Measurements from ENCODE around the gene SENP2.
"Not testable (repeated sequence)": the region's sequence is repeated elsewhere in the genome, so short reads cannot be mapped to it uniquely, and the experiment has no call there.

Gene SENP2

GRCh38 chr3:185555860-185556347, 30.2 kb upstream of the SENP2 start:
- Histone ChIP-seq H4K8ac (ENCODE audit: low read length) (no peak overlapping the region), H3K27me3 (ENCODE audit: control insufficient read depth in 1 of 2, insufficient read depth in 1 of 2, low read length in 2 of 2) (peaks cover 0 to 10% of the 10 kb centered on the region in 2 experiments), H3K36me3 (ENCODE audit: control insufficient read depth in 1 of 2, insufficient read depth in 2 of 2, low read depth in 1 of 2, low read length in 2 of 2) (no peaks in the 10 kb centered on the region), H3K18ac (ENCODE audit: low read depth in 1 of 2, low read length in 2 of 2) (no peak overlapping the region), H3K27ac (ENCODE audit: low read length, poor library complexity, severe bottlenecking) (no peak overlapping the region), H3K9ac (ENCODE audit: low read length) (no peak overlapping the region), H3K4ac (ENCODE audit: low read depth in 1 of 2, low read length in 2 of 2) (no peak overlapping the region), H2AK5ac (ENCODE audit: low read length, severe bottlenecking) (no peak overlapping the region), H4K91ac (ENCODE audit: low read length) (no peak overlapping the region), H3K9me3 (ENCODE audit: control insufficient read depth, low read length) (no peaks in the 10 kb centered on the region), H3K4me1 (ENCODE audit: control insufficient read depth, insufficient read depth, low read depth, low read length) (peaks cover 4% of the 10 kb centered on the region), H3K79me1 (replicated peaks; ENCODE audit: low read length, poor library complexity, severe bottlenecking) (no peaks in the 10 kb centered on the region), H3K14ac (ENCODE audit: low read length in 2 of 2) (no peak overlapping the region), H3K4me3 (ENCODE audit: insufficient read depth in 1 of 2, low read depth in 1 of 2, low read length in 2 of 2) (no peak overlapping the region), H2BK120ac (ENCODE audit: low read depth, low read length) (no peak overlapping the region), H2BK12ac (ENCODE audit: low read length in 2 of 2) (no peak overlapping the region), H2BK15ac (ENCODE audit: low read depth, poor library complexity, severe bottlenecking) (no peak overlapping the region), H3K4me2 (ENCODE audit: low read length, poor library complexity, severe bottlenecking) (no peak overlapping the region), H2BK5ac (ENCODE audit: low read depth, low read length, poor library complexity, severe bottlenecking) (no peak overlapping the region), H3K23ac (ENCODE audit: low read length in 2 of 2) (no peak overlapping the region), H2AFZ (ENCODE audit: low read depth, low read length) (no peak overlapping the region)
- no CpG with 5 or more reads among the region's 1 CpG for WGBS
- DNase-seq = no peak

GRCh38 chr3:185556640-185557039, 29.5 kb upstream of the SENP2 start:
- H3K79me1 ChIP-seq (replicated peaks; ENCODE audit: low read length, poor library complexity, severe bottlenecking); H2AK5ac ChIP-seq (ENCODE audit: low read length, severe bottlenecking); H4K91ac ChIP-seq (ENCODE audit: low read length); H3K9ac ChIP-seq (ENCODE audit: low read length); H3K23ac ChIP-seq (ENCODE audit: low read length in 2 of 2); H2BK120ac ChIP-seq (ENCODE audit: low read depth, low read length); H3K14ac ChIP-seq (ENCODE audit: low read length in 2 of 2); H3K4me2 ChIP-seq (ENCODE audit: low read length, poor library complexity, severe bottlenecking); H4K8ac ChIP-seq (ENCODE audit: low read length); H2AFZ ChIP-seq (ENCODE audit: low read depth, low read length); DNase-seq; H3K18ac ChIP-seq (ENCODE audit: low read depth in 1 of 2, low read length in 2 of 2); H2BK5ac ChIP-seq (ENCODE audit: low read depth, low read length, poor library complexity, severe bottlenecking); H3K9me3 ChIP-seq (ENCODE audit: control insufficient read depth, low read length); H3K27ac ChIP-seq (ENCODE audit: low read length, poor library complexity, severe bottlenecking); H3K4me3 ChIP-seq (ENCODE audit: insufficient read depth in 1 of 2, low read depth in 1 of 2, low read length in 2 of 2); H2BK12ac ChIP-seq (ENCODE audit: low read length in 2 of 2); H3K36me3 ChIP-seq (ENCODE audit: control insufficient read depth in 1 of 2, insufficient read depth in 2 of 2, low read depth in 1 of 2, low read length in 2 of 2); H2BK15ac ChIP-seq (ENCODE audit: low read depth, poor library complexity, severe bottlenecking); H3K4ac ChIP-seq (ENCODE audit: low read depth in 1 of 2, low read length in 2 of 2); H3K4me1 ChIP-seq (ENCODE audit: control insufficient read depth, insufficient read depth, low read depth, low read length): not testable (repeated sequence)
- 83% methylated on average over 5 of the region's 6 CpGs for WGBS
- H3K27me3 ChIP-seq (ENCODE audit: control insufficient read depth in 1 of 2, insufficient read depth in 1 of 2, low read length in 2 of 2) = peaks cover 0 to 15% of the 10 kb centered on the region in 2 experiments

- no peak for DNase-seq
- Histone ChIP-seq H2BK12ac (ENCODE audit: low read length in 2 of 2) (no peak overlapping the region), H3K4me3 (ENCODE audit: insufficient read depth in 1 of 2, low read depth in 1 of 2, low read length in 2 of 2) (no peak overlapping the region), H4K8ac (ENCODE audit: low read length) (no peak overlapping the region), H3K27ac (ENCODE audit: low read length, poor library complexity, severe bottlenecking) (peak overlapping the region; percentile 26), H3K23ac (ENCODE audit: low read length in 2 of 2) (no peak overlapping the region), H3K79me1 (replicated peaks; ENCODE audit: low read length, poor library complexity, severe bottlenecking) (no peaks in the 10 kb centered on the region), H3K9ac (ENCODE audit: low read length) (no peak overlapping the region), H3K4me1 (ENCODE audit: control insufficient read depth, insufficient read depth, low read depth, low read length) (peaks cover 11% of the 10 kb centered on the region), H3K18ac (ENCODE audit: low read depth in 1 of 2, low read length in 2 of 2) (no peak overlapping the region), H3K27me3 (ENCODE audit: control insufficient read depth in 1 of 2, insufficient read depth in 1 of 2, low read length in 2 of 2) (peaks cover 0 to 21% of the 10 kb centered on the region in 2 experiments), H2AFZ (ENCODE audit: low read depth, low read length) (no peak overlapping the region), H3K9me3 (ENCODE audit: control insufficient read depth, low read length) (no peaks in the 10 kb centered on the region), H4K91ac (ENCODE audit: low read length) (no peak overlapping the region), H2BK120ac (ENCODE audit: low read depth, low read length) (no peak overlapping the region), H2BK5ac (ENCODE audit: low read depth, low read length, poor library complexity, severe bottlenecking) (no peak overlapping the region), H3K4ac (ENCODE audit: low read depth in 1 of 2, low read length in 2 of 2) (no peak overlapping the region), H2AK5ac (ENCODE audit: low read length, severe bottlenecking) (no peak overlapping the region), H3K14ac (ENCODE audit: low read length in 2 of 2) (no peak overlapping the region), H2BK15ac (ENCODE audit: low read depth, poor library complexity, severe bottlenecking) (no peak overlapping the region), H3K4me2 (ENCODE audit: low read length, poor library complexity, severe bottlenecking) (no peak overlapping the region), H3K36me3 (ENCODE audit: control insufficient read depth in 1 of 2, insufficient read depth in 2 of 2, low read depth in 1 of 2, low read length in 2 of 2) (no peaks in the 10 kb centered on the region)
- 100% methylated on average over 1 of the region's 3 CpGs for WGBS
Observed at GRCh38 chr3:185558395-185558794, 27.7 kb upstream of the SENP2 start.

GRCh38 chr3:185559706-185560090, 26.4 kb upstream of the SENP2 start:
- Histone ChIP-seq H3K23ac (ENCODE audit: low read length in 2 of 2) (no peak overlapping the region), H3K9me3 (ENCODE audit: control insufficient read depth, low read length) (no peaks in the 10 kb centered on the region), H4K91ac (ENCODE audit: low read length) (no peak overlapping the region), H2BK5ac (ENCODE audit: low read depth, low read length, poor library complexity, severe bottlenecking) (no peak overlapping the region), H2BK15ac (ENCODE audit: low read depth, poor library complexity, severe bottlenecking) (no peak overlapping the region), H3K27ac (ENCODE audit: low read length, poor library complexity, severe bottlenecking) (no peak overlapping the region), H3K27me3 (ENCODE audit: control insufficient read depth in 1 of 2, insufficient read depth in 1 of 2, low read length in 2 of 2) (peaks cover 0 to 21% of the 10 kb centered on the region in 2 experiments), H3K36me3 (ENCODE audit: control insufficient read depth in 1 of 2, insufficient read depth in 2 of 2, low read depth in 1 of 2, low read length in 2 of 2) (no peaks in the 10 kb centered on the region), H3K18ac (ENCODE audit: low read depth in 1 of 2, low read length in 2 of 2) (no peak overlapping the region), H3K4me3 (ENCODE audit: insufficient read depth in 1 of 2, low read depth in 1 of 2, low read length in 2 of 2) (no peak overlapping the region), H3K9ac (ENCODE audit: low read length) (no peak overlapping the region), H3K4me1 (ENCODE audit: control insufficient read depth, insufficient read depth, low read depth, low read length) (peaks cover 11% of the 10 kb centered on the region), H3K79me1 (replicated peaks; ENCODE audit: low read length, poor library complexity, severe bottlenecking) (no peaks in the 10 kb centered on the region), H3K4ac (ENCODE audit: low read depth in 1 of 2, low read length in 2 of 2) (no peak overlapping the region), H2BK12ac (ENCODE audit: low read length in 2 of 2) (no peak overlapping the region), H4K8ac (ENCODE audit: low read length) (no peak overlapping the region), H2AFZ (ENCODE audit: low read depth, low read length) (no peak overlapping the region), H3K14ac (ENCODE audit: low read length in 2 of 2) (no peak overlapping the region), H3K4me2 (ENCODE audit: low read length, poor library complexity, severe bottlenecking) (no peak overlapping the region), H2BK120ac (ENCODE audit: low read depth, low read length) (no peak overlapping the region), H2AK5ac (ENCODE audit: low read length, severe bottlenecking) (no peak overlapping the region)
- 81% methylated on average over 12 of the region's 12 CpGs for WGBS
- DNase-seq = no peak
